GM19099 (cell line): Measurements from ENCODE around the gene DLG1.

ENCODE experiments used
- POLR2A ChIP-seq: IDR thresholded peaks from 3 replicates; pipeline ENCODE4 v1.6.1; 2011; ENCODE audit warnings: low read depth; ENCODE audit not compliant: insufficient read length; ENCODE audit errors: extremely low read depth

The DLG1 gene

DNA sequence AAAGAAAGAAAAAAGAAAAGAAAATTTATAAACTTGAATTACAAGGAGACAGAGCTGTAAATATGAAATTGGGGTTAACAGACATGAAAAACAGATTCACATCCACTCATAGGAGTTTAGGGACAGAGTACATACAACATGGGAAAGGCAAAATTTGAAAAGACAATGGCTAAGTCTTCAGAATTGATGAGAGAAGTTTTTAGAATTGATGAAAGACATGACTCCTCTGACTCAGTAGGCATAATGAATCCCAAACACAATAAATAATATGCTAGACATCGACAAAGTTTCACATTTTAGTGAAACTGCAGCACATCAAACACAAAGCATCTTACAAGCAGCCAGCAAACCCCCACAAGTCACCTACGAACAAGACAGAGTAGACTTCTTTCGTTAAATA, 184.4 kb downstream of the DLG1 start:
- TF ChIP-seq POLR2A: no peak

DNA sequence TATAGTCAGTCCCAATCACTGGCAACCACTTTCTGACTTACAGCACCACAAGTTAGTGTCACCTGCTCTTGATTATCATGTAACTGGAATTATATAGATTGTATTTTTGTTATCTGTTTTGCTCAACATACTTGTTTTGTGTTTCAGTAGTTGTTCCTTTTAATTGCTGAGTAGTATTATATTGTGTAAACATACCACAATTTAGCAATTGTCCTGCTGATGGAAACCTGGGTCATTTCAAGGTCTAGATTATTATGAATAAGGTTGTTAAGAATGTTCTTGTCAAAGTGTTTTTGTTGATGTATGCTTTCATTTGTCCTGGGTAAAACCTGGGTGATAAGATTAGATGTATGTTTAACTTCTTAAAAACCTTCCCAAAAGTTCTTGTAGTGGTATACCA, 186.7 kb downstream of the DLG1 start:
- TF ChIP-seq POLR2A: no peak

DNA sequence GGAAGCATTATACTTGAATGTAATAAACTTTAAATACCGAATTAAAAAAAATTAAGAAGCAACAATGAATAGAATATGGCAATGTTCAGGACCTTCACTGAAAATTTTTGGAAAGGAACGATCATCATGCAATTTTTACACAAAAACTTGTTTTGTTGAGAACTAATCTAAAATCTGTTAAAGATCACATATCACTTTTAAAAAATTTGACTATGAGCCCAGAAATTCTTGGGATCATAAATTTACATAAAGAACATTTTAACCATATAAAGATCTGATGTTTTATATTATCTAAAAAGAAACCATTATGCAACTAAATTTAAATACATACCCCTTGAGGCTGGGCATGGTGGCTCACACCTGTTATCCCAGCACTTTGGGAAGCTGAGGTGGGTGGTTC, 192.6 kb downstream of the DLG1 start:
- TF ChIP-seq POLR2A: no peak

GRCh38 chr3:197104738-197105137, 193.7 kb downstream of the DLG1 start:
- no peak for TF ChIP-seq POLR2A

- TF ChIP-seq POLR2A: no peak
Observed at GRCh38 chr3:197103766-197104165, 194.6 kb downstream of the DLG1 start.

DNA sequence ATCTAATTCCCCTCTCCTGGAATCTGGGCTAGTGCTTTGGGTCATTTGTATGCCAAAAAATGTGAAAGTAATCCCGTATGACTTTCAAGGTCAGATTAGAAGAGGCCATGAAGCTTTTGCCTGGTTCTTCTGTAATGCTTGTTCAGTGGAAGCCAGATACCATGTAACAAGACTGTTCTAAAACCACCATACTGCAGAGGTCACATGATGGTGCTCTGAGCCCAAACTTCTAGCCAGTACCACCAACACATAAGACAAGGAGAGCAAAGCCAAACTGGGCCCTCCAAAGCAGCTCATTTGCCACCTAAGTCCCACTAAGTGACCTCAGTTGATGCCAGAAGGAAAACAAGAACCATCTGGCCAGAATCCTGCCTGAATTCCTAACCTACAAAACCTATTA, 204.5 kb downstream of the DLG1 start:
- TF ChIP-seq POLR2A: no peak

GRCh38 chr3:197088370-197088769, 210.0 kb downstream of the DLG1 start:
- no peak for TF ChIP-seq POLR2A

- no peak for TF ChIP-seq POLR2A
Observed at GRCh38 chr3:197085137-197085536, 213.3 kb downstream of the DLG1 start.

DNA sequence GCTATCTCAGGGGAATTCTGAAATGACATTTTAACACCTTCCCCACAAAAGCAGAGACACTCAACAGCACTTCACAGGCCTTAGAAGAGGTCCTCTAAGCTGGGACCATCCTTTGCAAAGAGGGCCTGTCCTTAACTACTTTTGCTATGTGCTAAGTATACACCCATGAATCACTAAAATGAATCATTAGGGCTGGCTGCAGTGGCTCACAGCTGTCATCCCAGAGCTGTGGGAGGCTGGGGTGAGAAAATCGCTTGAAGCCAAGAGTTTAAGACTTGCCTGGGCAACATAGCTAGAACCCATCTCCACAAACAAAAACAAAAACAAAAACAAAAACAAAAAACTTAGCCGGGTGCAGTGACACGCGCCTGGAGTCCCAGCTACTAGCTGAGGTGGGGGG, 214.9 kb downstream of the DLG1 start:
- no peak for TF ChIP-seq POLR2A

DNA sequence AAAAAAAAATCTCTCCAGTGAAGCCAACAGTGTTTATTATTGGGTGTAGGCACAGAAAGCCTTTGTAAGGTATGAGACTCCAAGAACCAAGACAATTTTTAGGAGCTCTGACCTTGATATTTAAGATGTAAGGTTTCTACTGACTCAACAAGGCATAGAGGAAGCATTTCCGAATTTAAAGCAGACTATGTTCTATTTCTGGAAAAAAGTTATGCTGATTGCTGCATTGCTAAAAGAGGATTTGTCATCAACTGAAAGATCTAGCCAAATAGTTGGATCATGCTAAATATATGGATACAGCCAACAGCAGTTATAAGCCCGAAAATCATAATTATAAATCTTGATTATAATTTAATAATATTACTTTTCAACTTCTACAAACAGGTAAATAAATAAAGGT, 215.5 kb downstream of the DLG1 start:
- no peak for TF ChIP-seq POLR2A

GRCh38 chr3:197080344-197080743, 218.1 kb downstream of the DLG1 start:
- no peak for TF ChIP-seq POLR2A

DNA sequence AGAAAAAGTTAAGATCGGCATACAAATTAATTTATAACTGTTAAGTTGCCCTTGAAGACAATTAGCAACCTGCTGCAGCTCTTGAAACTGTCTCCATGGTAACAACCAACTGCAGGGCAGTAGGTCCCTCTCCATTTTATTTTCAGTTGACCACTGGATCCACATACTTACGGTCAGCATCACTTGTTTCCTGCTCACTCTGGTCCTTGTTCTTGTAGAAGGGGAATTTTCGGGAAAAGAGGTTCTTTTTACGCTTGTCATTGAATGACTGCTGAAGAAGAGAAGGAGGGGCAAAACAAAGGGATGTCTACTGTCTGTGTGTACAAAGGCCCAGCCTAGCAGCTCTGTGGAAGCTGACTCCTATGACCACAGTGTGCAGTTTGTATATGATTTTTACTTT, 222.0 kb downstream of the DLG1 start:
- TF ChIP-seq POLR2A: no peak

DNA sequence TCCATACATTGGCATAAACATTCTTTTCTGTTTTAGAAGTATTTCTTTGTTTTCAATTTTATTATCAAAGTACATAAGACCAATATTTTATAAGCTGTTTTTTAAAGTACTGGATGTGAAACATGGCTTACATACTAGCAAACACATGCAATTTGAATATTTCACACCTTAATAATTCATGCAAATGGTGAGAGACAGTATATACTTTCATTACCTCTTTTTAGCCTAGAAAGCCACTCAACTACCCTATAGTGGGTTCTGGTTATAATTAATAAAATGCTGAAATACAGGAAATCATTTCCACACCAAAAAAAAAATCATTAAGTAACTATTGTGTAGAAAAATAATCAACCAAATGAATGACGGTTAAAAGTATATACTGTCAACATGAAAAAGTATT, 230.3 kb downstream of the DLG1 start:
- no peak for TF ChIP-seq POLR2A

- TF ChIP-seq POLR2A: no peak
Observed at GRCh38 chr3:197064771-197065170, 233.6 kb downstream of the DLG1 start.

GRCh38 chr3:197062446-197062845, 236.0 kb downstream of the DLG1 start:
- TF ChIP-seq POLR2A: no peak

GRCh38 chr3:197050511-197050910, 247.9 kb downstream of the DLG1 start:
- TF ChIP-seq POLR2A: no peak

GRCh38 chr3:197042539-197042938, 255.9 kb downstream of the DLG1 start:
- TF ChIP-seq POLR2A: no peak
